NCI-H2107 treated with DMSO at 0.1 percent for 48 hours (cell line): ENCODE data around the gene SEMA4A.
A peak's percentile ranks its signal among the peaks of the same experiment; 100 is the strongest.
"Not testable (repeated sequence)": the region's sequence is repeated elsewhere in the genome, so short reads cannot be mapped to it uniquely, and the experiment has no call there.

ENCODE experiments used
- DNase-seq: peaks from one replicate; lab custom pipeline; 2025; ENCODE audit not compliant: unreplicated experiment; lab: John Stamatoyannopoulos, UW

The SEMA4A gene

DNA sequence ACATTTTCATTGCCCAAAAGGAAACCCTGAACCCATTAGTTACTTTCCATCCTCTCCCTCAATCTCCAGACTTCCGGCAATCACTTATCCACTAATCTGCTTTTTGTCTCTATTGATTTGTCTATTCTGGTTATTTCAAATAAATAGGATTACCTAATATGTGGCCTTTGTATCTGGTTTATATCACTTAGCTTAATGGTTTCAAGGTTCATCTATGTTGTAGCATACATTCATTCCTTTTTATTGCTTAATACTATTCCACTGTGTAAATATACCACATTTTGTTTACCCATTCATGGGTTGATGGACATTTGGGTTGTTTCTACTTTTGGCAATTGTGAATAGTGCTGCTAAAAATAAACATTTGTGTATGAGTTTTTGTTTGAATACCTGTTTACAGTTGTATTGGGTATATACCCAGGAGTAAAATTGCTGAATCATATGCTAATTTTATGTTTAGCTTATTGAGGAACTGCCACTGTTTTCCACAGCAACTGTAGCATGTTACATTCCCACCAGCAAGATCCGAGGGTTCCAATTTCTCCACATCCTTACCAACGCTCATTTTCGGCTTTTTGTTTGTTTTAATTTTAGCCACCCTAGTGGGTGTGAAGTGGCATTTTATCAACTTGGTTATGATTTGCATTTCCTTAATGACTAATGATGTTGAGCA, 38.0 kb downstream of the SEMA4A start:
- DNase-seq, result no peak

DNA sequence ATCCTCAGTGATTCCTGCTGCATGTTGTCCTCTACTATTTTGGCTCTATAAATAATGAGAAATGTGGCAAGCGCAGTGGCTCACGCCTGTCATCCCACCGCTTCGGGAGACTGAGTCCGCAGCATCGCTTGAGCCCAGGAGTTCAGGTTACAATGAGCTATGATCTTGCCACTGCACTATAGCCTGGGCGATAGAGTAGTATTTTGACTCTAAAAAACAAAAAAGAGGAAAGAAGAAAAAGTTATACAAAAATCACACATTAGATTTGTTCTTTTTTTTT, 39.8 kb downstream of the SEMA4A start:
- no peak for DNase-seq

DNA sequence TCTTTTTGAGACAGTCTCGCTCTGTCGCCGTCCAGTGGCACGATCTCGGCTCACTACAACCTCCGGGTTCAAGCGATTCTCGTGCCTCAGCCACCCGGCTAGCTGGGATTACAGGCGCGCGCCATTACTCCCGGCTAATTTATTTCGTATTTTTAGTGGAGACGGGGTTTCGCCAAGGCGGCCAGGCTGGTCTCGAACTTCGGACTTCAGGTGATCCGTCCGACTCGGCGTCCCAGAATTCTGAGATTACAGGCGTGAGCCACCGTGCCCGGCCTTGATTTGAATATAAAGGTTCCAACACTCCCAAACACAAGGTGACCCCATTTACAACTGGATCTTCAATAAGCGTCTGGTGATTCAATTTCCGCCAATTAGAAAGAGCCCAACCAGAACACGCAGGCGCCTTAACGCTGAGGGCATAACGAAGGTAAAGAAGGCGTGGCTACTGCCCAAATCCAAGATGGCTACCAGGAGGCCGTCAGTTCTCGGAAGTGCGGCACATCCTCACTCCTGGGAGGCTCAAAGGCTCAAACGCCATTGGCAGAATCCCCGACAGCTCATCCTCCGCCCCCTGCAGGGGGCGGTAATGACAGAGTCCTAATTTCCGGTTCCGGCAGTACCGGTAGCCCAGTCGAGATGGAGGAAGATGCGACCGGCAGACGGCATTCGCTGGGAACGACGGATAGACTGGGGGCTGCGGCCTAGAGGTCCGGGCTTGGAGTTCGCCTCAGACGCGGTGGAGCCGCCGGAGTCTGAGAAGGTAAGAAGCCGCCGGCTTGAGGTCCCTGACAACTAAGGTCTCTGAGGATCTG, 40.3 kb downstream of the SEMA4A start, which contains the start of gene SLC25A44:
TSS of gene SLC25A44 (plus strand) at position 617 of the 812 bp plus-strand sequence. CDS start 5,744 bp downstream, outside the sequence.
- DNase-seq, result peak; percentile 99

DNA sequence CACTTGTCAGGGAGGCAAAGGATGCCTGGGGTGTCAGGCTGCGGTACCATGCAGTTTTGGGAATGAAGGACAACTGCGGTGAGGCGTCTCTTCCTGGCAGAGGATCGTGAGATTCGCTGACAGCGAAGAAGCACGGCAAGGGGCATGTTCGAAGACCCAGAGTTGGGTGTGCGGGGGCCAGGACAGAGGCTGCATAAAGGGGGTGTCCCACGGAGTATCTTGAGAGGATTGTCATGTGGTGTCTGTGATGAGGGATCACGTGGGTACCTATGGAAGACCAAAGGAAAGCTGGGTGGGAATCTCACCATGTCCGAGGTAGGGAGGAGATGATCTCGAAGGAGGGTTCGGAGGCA, 40.9 kb downstream of the SEMA4A start:
- DNase-seq, result no peak

DNA sequence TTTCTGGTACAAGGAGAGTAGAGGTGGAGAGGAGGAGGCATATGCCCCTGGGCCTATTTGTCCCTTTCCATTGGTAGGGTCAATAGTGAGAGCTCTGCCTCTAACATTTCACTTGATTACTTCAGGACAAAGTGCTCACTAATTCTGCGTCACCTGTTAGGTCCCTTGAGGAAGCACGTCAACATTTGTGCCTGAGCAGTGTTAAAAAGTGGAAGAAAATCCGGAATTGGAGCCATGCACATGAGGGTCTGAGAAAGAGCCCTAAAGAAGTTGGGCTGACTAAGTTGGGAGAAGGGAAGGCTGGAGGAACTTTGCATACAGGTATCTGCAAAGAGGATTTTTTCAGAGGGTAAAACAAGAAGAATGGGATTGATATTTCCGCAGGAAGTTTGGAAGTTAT, 42.5 kb downstream of the SEMA4A start:
- no peak for DNase-seq

DNA sequence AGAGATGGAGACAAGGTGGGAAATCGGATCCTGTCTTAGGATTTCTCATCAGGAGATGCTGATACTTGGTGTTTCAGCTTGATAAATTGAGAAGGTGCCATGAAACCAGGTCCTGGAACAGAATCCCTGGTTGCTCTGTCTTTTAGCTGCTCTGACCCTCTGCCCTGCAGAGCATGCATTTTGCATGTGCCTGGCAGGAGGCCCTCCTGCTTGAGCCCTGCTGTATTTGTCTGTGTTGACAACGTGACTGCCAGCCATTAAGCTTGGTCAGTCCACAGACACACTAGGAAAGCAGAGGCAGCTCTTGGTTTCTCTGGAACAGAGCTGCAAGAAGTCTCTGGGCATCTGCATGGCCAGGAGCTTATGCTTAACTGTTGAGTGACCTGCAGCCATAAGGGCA, 43.1 kb downstream of the SEMA4A start:
- DNase-seq, result no peak

DNA sequence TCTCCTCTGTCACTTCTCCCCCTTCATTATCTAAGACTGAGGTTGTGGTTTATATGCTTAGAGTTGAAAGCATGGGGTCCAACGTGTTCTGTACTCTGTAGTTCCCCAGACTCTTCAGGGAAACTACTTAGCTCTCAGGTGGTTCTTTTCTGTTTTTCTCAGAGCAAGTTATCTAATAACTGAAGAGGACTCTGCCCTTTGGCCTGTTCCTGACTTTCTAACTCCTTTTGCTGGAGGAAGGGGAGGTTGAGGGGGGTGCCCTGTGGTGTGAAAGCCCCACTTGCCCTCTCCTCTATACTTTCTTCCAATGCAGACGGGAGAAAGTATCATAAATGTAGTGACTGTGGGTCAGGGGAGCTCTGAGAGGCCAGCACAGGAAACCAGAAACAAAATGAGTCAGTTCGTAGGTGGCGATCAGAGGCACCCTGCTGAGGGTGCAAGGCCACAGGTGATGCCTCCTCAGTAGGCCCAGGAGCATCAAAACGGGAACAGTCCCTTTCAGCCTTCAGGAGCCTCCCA, 45.5 kb downstream of the SEMA4A start:
- no peak for DNase-seq

DNA sequence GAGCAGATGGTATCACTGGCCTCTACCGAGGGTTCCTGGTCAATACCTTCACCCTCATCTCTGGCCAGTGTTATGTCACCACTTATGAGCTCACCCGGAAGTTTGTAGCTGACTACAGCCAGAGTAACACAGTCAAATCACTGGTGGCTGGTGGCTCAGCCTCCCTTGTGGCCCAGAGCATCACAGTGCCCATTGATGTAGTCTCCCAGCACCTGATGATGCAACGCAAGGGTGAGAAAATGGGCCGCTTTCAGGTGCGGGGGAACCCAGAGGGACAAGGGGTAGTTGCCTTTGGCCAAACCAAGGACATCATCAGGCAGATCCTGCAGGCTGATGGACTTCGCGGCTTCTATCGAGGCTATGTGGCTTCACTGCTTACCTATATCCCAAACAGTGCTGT, 46.7 kb downstream of the SEMA4A start:
- DNase-seq, result no peak

DNA sequence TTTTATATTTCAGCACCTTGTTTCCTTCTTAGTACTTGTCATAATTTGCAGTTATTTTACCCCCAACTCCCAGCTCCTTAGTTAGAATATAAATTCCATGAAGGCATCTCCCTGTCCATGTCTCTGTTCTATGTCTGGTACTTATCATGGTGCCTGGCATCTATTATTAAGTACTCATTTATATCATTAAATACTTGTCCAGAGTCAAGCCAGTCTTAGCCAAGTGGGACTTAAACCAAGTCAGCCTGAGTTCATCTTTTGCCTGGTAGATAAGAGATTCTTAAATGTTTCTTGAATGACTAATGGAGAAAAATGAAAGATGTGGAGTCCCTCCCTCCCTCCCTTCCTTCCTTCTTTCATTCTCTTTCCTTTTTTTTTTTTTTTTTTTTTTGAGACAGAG, 49.9 kb downstream of the SEMA4A start:
- no peak for DNase-seq

DNA sequence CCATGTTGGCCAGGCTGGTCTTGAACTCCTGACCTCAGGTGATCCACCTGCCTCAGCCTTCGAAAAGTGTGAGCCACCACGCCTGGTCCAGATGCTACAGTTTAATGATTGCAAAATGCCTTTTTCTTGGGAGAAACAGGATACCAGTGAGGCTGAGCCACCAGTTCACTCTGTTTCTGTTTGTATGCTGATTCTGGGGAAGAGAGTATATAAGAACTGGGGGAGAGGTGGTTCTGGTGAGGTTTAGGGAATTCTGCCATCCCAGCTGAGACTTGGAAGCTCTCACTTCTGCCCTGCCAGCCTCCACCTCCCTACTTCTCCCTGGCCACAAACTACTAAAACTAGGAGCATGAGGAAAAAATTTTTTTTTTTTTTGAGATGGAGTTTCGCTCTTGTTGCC, 51.3 kb downstream of the SEMA4A start:
- DNase-seq, result no peak

DNA sequence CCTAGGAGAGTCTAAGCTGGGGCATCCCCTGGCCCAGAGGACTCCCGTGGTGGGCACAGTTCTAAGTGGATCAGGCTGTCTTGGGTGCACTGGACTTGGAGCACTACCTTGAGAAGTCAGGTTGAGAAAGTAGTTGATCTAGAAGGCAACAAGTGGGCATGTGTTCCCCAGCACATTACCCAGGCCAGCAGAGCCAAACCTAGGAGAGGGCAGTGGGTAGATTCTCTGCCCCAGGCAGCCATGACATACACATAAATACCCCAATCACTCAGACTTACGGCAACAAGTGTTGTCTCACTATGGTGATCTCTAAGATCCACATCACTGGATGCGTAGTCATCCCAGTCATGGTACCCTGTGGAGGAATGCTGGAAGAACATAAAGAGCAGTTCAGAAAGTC, 57.9 kb downstream of the SEMA4A start:
- DNase-seq, result no peak

DNA sequence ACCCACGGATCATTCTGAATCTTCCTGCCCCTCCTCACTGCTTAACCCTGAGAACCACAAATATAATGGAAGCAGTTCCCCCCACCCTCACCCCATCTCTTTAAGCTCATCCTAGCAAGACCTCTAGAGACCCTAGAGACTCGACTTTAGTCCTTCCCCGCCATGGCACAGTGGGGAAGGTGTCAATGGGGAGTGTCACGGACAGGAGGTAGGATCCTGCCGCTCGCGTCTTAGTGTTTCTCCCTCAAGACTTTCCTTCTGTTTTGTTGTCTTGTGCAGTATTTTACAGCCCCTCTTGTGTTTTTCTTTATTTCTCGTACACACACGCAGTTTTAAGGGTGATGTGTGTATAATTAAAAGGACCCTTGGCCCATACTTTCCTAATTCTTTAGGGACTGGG, 58.7 kb downstream of the SEMA4A start:
- no peak for DNase-seq

DNA sequence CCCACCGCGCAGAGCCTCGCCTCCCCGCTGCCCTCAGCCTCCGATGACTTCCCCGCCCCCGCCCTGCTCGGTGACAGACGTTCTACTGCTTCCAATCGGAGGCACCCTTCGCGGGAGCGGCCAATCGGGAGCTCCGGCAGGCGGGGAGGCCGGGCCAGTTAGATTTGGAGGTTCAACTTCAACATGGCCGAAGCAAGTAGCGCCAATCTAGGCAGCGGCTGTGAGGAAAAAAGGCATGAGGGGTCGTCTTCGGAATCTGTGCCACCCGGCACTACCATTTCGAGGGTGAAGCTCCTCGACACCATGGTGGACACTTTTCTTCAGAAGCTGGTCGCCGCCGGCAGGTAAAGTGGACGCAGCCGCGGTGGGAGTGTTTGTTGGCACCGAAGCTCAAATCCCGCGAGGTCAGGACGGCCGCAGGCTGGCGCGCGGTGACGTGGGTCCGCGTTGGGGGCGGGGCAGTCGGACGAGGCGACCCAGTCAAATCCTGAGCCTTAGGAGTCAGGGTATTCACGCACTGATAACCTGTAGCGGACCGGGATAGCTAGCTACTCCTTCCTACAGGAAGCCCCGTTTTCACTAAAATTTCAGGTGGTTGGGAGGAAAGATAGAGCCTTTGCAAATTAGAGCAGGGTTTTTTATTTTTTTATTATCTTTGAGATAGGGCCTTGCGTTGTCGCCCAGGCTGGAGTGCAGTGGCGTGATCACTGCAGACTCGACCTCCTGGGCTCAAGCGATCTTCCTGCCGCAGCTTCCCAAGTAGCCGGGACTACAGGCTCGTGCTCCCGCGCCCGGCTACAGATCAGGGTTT, 59.7 kb downstream of the SEMA4A start, which contains the start of gene PMF1:
TSS of gene PMF1 (plus strand) at position 175 of the 811 bp plus-strand sequence. CDS start at position 184, 9 bp downstream.
- peak; percentile 94 for DNase-seq

DNA sequence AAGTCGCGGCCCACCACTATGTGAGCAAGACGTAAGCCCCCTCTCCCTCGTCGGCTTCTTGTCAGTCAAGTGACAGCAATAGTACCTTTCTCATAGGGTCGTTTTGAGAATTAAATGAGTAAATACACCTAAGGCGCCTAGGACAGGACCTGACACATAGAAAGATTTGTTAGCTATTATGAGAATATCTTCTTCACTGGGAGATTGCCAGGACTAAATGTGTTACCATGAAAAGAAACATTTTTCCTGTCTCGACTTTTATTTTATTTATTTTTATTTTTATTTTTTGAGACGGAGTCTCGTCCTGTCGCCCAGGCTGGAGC, 60.2 kb downstream of the SEMA4A start:
- no peak for DNase-seq

DNA sequence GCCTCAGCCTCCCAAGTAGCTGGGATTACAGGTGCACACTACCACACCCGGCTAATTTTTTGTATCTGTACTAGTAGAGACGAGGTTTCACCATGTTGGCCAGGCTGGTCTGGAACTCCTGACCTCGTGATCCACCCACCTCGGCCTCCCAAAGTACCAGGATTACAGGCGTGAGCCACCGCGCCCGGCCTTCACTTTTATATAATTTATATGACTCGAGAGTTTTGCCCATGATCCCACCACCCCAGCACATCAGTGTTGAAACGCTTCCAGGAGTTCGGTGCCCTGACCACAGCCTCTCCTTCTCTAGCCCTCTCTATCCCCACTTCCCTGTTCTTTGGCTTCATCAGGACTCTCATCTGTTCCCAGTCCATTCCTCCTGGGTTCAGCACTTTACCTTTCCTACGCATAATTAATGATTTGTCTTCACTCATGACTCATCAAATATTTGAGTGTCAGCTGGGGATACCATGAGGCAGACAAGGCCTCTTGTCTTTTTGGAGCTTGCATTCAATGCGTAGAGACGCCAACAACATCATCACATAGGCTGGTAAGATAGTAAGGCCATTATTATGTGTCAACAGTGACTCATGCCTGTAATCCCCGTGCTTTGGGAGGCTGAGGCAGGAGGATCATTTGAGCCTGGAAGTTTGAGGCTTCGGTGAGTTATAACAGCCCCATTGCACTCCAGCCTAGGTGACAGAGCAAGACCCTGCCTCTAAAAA, 60.8 kb downstream of the SEMA4A start:
- DNase-seq, result no peak

DNA sequence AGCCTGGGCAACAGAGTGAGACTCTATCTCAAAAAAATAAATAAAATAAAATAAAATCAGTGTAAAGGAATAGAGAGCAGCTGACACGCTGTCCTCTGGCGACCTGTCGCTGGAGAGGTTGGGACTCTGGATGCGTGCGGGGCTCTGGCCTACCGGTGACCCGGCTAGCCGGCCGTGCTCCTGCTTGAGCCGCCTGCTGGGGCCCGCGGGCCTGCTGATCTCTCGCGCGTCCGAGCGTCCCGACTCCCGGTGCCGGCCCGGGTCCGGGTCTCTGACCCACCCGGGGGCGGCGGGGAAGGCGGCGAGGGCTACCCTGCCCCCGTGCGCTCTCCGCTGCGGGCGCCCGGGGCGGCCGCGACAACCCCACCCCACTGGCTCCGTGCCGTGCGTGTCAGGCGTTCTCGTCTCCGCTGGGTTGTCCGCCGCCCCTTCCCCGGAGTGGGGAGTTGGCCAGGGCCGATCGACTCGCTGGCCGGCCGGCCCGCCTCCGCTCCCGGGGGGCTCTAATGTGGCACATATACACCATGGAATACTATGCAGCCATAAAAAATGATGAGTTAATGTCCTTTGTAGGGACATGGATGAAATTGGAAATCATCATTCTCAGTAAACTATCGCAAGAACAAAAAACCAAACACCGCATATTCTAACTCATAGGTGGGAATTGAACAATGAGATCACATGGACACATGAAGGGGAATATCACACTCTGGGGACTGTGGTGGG, 63.1 kb downstream of the SEMA4A start:
- DNase-seq, result not testable (repeated sequence)

DNA sequence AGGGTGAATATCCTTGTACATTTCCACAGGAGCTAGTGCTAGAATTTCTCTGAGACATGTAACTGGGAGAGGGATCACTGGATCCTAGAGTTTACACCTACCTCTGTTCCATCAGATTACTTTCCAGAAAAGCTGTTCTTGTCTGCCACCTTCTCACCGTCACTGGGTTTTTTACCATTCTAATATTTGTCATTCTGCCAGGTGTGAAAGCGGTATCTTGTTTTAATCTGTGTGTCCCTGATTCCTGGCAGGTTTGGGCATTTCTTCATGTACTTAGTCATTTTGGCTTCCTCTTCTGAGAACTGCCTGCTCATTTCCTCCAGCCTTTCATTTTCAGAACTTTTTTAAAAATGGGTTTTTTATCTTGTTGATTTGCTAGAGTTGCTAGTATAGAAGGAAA, 64.5 kb downstream of the SEMA4A start:
- DNase-seq, result no peak

DNA sequence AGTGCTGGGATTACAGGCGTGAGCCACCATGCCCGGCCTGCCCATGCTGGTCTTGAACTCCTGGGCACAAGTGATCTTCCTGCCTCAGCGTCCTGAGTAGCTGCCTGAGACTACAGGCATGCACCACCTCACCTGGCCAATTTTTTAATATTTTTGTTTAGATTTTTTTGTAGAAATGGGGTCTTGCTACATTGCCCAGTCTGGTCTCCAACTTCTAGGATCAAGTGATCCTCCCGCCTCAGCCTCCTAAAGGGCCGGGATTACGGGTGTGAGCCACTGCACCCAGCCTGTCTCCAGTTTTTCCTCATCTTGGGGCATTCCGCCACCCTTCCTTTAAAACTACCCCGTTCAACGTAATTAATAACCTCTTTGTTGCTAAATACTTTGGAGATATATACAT, 66.8 kb downstream of the SEMA4A start:
- DNase-seq, result no peak

DNA sequence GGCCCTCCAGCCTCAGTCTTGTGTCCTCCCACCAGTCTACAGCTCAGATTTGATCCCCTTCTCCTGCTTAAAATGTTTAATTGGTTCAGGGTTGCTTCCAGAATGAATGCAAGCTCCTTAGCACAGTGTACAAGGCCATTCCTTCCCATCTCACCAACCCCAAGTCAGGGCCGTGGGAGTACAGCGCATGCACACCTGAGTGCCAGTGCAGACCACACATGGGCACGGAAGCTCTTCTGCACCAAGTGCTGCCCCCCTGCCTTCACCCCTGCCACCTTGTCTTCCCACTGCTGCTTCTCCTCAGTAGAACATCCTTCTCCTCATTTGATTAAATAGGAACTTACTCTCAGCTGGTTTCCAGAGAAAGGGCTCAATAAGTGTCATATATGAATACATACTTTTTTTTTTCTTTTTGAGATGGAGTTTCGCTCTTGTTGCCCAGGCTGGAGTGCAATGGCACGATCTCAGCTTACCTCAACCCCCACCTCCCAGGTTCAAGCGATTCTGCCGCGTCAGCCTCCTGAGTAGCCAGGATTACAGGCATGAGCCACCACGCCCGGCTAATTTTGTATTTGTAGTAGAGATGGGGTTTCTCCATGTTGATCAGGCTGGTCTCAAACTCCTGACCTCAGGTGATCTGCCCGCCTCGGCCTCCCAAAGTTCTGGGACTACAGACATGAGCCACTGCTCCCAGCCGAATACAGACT, 68.8 kb downstream of the SEMA4A start:
- DNase-seq, result no peak

DNA sequence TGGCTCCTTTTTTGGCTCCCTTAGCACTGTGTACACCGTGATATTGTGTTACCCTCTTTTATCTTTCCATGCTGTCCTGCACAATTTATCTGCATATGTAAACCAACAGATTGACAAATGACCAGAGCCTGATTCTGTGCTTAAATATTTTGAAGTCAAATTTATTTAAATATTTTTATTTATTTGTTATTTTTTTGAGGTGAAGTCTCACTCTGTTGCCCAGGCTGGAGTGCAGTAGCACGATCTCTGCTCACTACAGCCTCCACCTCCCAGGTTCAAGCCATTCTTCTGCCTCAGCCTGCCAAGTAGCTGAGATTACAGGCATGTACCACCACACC, 72.3 kb downstream of the SEMA4A start:
- no peak for DNase-seq
